DMS53 treated with DMSO at 0.1 percent for 48 hours (cell line): Measurements from ENCODE around the gene NDUFA11.

ENCODE experiments used
- DNase-seq: peaks from one replicate; lab custom pipeline; 2025; ENCODE audit not compliant: unreplicated experiment; lab: John Stamatoyannopoulos, UW

The NDUFA11 gene

GRCh38 chr19:5910638-5910907 lies 7.0 kb upstream of the NDUFA11 start:
- DNase-seq = no peak

GRCh38 chr19:5908773-5909442 lies 5.3 kb upstream of the NDUFA11 start:
- no peak for DNase-seq

GRCh38 chr19:5907241-5907640 lies 3.7 kb upstream of the NDUFA11 start:
- DNase-seq = no peak

GRCh38 chr19:5905114-5905778 lies 1.7 kb upstream of the NDUFA11 start:
- DNase-seq = no peak

- DNase-seq = peak; percentile 96
Measured at GRCh38 chr19:5904352-5905113, 943 bp upstream of the NDUFA11 start, which contains the start of gene VMAC. TSS of gene VMAC (plus strand) at chr19:5904872. CDS start at chr19:5904891, 19 bp downstream.

- DNase-seq = no peak
Measured at GRCh38 chr19:5903056-5903623, 450 bp downstream of the NDUFA11 start.

- no peak for DNase-seq
Measured at GRCh38 chr19:5900976-5901375, 2.6 kb downstream of the NDUFA11 start.

- no peak for DNase-seq
Measured at GRCh38 chr19:5899728-5900526, 3.7 kb downstream of the NDUFA11 start.

GRCh38 chr19:5897189-5897969 lies 6.2 kb downstream of the NDUFA11 start:
- no peak for DNase-seq

- no peak for DNase-seq
Measured at GRCh38 chr19:5896365-5897076, 7.1 kb downstream of the NDUFA11 start.

GRCh38 chr19:5895890-5896289 lies 7.7 kb downstream of the NDUFA11 start:
- no peak for DNase-seq

- DNase-seq = no peak
Measured at GRCh38 chr19:5895409-5895808, 8.2 kb downstream of the NDUFA11 start.

GRCh38 chr19:5894704-5895349 lies 8.8 kb downstream of the NDUFA11 start:
- DNase-seq = no peak

- no peak for DNase-seq
Measured at GRCh38 chr19:5893907-5894703, 9.5 kb downstream of the NDUFA11 start.

GRCh38 chr19:5893296-5893903 lies 10.2 kb downstream of the NDUFA11 start:
- no peak for DNase-seq

GRCh38 chr19:5892772-5893275 lies 10.8 kb downstream of the NDUFA11 start:
- DNase-seq = peak; percentile 15

GRCh38 chr19:5891938-5892771 lies 11.4 kb downstream of the NDUFA11 start:
- no peak for DNase-seq
